HG02623 (cell line): ENCODE measurements around the gene FMNL2.

Source experiments
- ATAC-seq: cut with Tn5 transposase; IDR thresholded peaks from one replicate; pipeline ENCODE4 v1.9.1; 2021; ENCODE audit warnings: moderate library complexity; ENCODE audit not compliant: unreplicated experiment

Gene FMNL2

DNA sequence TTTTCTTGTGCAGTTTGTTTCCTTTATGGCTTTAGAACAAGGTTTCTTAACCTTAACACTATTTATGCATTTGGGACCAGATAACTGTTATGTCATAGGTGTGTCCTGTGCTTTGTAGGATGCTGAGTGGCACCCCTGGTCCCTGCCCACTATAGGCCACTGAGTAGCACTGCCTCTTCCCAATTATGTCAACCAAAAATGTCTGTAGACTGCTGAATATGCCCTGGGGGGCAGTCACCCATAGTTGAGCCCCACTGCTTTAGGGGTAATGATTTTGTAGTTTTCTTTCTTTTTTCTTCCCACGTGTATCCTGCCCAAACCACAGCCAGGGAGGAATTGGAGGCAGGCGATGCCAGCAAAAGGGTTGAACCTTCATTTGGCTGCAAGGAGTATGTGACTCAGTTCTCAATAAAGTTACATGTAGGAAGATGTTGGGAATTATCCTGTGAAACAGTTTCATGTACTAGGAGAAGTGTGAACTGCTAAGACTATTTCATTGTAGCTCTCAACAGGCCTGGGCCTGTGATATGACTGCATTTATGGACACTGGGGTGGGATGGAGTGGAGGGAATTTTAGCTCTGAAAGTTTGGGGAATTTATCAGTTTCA, 65.7 kb downstream of the FMNL2 start:
- no peak for ATAC-seq

DNA sequence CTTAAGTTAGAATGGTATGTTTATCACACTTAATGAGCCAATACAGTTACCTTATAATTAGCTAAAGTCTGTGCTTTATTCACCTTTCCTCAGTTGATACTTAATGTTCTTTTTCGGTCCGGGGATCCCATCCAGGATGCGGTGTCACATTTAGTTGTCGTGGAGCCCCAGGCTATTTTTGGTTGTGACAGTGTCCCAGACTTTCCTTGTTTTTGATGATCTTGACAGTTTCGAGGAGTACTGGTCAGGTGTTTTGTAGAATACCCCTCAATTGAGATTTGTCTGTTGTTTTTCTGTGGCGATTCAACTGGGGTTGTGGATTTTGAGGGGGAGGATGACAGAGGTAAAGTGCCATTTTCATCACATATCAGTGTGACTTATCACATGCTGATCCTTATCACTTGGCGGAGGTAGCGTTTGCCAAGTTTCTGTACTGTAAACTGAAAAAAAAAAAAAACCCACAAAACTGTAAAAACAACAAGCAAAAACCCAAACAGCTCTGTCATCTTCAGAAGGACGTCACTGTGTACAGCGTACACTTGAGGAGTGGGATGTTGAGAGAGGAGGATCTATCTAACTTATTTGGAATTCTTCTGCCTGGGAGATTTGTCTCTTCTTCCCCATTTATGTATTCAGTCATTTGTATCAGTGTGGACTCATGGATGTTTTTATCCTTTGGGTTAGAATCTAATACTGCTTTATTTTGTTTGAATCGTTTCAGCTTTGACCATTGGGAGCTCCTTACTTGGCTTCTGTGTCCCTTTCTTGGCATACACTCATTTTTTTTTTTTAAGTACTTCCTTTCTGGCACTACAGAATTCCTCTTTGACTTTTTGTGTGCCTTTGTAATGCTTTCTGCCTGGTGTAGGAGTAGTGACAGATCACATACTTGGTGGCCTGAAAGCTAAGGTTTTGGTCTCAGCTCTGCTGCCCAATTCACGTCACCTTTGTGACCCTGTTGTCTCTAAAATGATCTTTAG, 68.1 kb downstream of the FMNL2 start:
- ATAC-seq, result no peak

DNA sequence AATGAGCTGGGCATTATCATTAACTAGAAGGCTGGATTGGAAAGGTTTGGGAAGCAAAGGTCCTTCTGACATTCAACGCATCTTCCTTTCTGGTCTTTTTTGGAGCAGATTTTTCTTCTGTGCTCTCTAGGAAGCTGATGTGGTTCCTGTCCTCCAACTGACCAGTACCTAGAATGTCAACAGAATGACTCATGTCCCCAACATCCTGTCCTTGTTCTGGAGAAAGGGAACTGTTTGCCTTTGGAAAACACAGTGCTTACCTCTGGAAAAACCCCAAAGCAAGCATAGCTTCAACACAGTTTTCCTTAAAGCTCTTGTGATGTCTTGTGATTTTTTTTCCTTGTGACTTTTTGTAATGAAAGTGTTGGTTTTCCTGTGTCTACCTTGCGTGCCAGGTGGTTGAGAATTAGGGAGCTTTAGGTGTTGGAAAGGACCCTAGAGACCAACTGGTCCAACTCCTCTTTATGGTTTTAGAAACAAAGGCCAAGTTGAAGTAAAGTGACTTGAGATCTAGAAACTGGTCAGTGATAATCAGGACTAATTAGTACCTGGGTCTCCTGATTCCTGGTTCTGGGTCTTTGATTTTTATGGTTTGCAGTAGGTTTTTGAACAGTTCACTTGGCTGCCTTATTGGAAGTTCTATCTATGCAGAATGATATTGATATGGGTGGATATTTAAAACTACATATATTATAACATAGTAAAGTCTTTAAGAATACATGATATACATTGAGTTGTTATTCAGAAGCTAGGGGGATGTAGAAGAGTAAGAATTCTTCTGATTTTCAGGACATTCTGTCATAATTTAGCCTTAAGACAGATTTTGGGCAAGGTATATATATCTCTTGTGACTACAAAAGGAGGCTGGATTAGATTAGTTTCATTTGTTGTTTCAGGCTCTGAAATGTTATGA, 70.5 kb downstream of the FMNL2 start:
- no peak for ATAC-seq

DNA sequence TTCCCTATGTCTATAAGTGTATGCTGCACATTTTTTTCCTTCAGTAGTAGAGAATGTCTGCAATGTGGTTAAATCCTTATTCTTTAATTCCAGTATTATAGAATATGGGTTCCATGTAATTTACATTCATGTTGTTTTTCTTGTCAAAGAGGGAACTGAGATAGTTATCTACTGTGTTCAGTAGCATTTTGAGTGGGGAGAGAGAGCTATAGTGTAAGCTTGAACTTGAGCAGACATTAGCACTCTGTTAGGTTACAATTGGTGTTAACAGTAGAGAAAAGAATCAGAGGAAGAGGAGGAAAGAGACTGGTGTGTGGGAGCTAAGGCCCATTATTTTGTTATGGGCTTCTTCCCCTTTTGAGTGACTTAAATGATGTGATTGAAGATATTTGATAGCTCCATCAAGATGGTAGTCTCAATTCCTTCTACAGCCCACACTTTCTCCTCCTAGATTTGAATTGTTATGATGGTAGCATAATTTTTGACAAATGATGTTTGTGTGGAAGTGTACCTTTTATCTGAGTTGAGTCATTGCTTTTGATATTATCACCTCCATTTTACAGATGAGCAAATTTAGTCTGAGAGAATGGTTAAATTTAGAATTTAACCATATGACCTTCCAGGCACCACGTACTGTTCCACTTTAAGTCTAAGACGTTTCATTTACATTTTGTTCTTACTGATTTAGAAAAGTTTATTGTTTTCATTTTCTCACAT, 71.3 kb downstream of the FMNL2 start:
- ATAC-seq, result peak; percentile 44

DNA sequence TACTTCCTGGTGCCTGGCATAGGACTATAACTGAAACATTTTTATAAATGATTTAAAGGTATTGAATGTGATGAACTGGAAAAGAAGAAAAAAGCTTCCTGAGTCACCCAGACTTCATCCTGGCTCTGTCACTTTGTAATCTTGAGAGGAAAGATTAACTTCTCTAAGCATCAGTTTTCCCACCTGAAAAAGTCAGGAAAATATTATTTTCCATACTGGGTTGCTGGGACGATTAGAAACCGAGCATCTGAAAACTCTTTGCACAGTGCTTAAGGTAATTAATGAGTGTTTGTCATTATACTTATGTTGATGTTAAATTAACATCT, 71.8 kb downstream of the FMNL2 start:
- no peak for ATAC-seq

DNA sequence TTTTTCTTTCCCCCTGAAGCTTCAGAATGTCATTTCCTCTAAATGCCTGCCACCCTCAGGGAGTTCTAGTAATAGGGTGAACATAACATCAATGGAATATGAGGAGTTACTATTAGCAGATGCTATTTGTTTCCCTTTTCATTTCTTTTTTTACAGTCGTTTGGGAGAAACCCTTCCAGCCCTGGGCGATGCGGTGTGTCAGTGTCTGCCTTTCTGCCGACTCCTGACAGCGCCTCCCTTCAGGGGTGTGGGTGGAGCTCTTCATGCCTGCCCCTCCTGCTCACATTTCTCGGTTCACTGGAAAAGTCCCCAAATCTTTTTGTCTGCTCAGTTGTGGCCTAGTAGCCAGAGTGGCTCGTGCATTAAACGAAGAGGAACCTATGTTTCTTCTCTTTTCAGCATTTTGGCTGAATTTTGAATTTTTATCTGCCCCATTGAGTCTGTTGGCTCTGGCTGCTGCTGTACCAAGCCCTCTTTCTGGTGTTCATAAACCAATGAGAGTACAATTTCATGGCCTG, 72.3 kb downstream of the FMNL2 start:
- ATAC-seq, result peak; percentile 88

DNA sequence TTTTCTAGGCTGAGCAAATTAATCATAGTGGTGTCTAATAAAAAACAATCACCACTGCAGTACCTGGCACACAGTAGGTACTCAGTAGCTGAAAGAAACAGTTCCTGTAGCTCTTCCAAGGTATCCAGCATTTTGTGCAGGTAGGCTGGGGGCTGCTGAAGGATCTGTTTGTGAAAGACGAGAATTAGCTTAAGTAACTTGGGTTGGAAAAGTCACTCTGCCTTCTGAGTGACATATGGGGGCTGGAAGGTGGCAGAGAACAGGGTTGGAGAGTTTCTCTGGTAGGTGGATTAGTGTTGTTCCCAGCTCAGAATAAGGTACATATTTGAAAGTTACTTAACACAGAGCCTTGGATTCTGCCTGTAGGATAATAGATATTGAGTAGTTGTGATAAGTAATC, 72.8 kb downstream of the FMNL2 start:
- no peak for ATAC-seq

DNA sequence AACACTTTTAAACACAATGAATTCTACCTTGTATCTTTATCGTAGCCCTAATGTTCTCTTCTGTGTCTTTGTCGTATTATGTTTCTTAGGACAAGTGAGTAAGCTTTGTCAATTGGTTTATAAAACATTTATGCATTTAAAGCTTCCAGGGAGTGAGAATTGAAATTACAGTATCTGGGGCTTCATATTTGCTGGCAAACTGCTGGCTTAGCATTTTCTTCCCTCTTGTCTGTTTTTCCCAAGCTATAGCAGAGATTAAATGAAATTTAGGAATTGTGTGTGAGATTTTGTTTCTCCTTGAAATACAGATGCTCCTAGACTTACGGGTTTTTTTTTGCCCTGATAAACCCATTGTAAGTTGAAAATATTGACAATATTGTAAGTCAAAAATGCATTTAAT, 73.3 kb downstream of the FMNL2 start:
- ATAC-seq, result no peak

DNA sequence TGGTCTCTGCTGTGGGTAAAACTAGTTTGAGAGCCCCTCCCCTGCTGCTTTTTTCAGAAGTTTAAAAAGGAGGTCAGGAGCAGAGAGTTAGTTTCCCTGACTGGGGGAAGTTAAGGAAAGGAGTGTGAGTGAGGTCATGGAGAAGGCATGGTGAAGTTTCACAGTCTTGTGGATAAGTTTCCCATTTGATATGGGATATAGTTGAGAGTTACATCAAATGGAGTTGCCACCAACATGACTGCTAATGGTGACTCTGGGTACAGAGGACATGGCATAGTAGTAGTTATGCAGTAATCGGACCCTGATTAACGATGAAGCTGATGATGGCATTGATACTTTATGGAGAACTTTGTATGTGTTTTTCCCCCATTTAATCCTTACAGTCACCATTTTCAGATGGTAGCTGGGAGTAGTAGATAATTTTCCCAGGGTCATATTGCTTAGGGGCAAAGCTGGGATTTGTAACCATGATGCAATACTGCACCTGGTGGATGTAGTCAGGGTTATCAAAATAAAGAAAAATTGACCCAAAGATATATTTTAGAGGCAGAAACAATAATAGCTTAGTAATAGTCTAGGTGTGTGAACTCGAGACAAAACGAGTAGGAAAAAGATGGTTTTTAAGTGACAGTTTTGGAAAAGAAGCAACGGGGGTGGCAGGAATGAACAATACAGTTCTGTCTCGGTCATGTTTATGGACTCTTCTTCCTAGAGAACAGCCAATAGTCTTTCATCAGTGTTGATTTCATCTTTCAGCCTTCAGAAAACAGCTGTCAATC, 74.6 kb downstream of the FMNL2 start:
- ATAC-seq, result no peak

DNA sequence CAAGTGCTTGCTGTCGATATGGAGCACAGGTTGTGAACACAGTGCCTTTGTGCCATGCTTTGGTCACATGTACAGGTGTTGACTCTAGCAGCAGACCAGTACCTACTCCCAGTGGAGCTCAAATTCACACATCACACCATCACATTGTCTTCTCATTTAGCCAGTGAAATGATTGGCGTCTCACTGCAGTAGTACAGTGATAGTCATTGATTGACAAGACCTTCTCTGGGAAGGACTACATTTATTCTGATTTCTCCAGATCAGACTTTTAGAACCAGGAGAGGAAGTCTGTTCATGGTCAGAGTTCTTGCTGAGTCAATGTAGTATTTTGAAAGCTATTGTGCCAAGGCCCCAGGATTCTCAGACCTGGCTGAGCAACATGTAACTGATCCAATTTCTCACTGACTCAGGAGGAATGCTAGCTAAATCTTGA, 75.2 kb downstream of the FMNL2 start:
- ATAC-seq, result no peak

DNA sequence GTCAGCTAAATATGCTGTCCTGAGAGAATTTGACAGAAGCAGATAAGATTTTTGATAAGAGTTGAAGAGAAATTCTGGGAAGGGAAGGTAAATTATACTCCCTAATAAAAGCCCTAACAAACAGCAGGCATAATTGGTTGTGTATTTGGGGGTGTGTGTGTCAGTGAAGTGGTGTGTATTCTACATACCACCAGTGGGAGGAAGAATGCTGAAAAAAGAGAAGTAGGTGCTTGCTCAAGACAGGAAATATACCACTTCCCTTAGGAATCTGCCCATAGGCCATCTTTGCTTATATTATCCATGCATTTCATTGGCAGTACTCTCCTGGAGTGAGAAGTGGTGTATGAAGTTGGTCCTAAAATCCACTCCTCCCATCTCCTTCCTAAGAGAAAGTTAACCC, 76.2 kb downstream of the FMNL2 start:
- no peak for ATAC-seq

DNA sequence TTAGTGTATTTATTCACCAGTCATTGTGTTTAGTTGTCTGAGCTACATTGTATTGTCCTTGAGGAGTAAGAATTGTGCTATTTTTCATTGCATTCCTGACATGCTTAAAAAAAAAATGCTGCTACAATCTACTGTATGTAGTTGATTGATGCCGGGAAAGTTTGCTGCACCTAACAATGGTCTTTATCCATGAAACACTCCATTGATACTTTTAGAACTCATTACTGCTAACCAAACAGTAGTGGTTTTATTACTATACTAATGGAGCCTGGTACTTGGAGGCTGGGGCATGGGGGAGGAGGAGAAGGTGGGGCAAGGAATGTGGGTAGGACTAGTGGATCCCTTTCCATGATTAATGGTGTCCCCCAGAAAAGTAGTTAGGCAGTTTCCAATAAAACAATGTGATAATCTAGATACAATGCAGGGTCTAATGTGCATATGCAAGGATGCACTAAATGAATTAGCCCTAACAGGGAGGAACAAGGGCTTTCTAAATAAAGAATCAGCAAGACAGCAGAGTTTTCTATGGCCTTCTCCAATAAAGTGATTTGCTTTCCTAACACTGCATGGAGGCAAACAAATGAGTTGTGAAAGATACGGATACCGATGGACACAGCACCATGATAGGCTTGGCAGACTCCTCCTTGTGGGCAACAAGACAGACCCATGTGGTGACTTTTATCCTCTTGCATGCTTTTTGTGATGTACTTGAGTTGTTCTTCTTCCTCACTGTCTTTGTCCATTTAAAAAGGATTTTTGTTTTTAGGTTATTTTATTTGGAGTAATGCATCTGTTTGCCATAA, 78.5 kb downstream of the FMNL2 start:
- ATAC-seq, result no peak

DNA sequence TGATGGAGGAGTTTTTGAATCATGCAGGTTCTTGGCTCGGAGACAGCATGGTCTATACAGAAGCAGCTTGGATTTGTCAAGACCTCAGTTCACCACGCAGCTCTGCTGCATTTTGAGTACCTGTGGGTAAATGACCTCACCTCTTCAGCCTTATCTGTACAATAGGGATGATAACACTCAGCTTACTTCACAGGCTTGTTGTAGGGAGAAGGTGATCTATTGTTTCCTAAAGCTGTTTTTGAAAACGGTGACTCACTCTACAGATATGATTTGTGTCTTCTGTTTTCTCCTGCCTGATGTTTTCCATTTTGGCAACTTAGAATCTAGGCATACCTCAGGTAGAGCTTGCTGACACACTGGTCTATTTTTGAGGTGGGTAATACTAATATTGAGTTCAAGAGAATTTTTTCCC, 80.3 kb downstream of the FMNL2 start:
- no peak for ATAC-seq

DNA sequence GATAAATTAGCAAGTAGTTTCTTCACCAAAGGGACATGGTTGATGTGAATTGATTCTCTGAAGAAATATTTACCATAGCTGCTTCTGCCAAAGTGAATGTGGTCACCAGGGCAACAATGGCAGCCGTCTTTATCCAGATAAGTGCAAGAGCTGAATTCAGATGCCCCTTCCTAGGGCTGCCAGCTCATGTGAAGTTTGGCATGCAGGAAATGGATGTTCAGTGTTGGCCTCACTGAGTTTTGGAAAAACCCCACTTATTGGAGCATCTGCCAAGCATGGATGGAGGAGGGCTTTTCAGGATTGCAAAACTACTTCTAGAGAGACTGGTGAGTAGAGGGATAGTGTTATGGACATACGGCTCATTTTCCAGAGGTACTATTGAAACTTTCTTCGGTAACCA, 80.8 kb downstream of the FMNL2 start:
- no peak for ATAC-seq

DNA sequence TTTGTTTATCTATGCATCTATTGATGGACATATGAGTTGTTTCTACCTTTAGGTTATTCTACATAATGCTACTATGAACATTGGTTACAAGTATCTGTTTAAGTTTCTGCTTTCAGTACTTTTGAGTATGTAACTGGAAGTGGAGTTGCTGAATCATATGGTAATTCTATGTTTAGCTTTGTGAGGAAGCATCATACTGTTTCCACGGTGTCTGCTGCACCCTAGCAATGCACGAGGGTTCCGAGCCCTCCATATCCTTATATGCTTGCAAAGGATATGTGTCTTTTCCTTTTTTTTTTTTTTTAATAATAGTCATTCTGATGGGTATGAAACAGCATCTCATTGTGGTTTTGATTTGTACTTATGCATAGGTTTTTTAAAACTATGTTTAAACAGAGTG, 83.7 kb downstream of the FMNL2 start:
- ATAC-seq, result no peak

DNA sequence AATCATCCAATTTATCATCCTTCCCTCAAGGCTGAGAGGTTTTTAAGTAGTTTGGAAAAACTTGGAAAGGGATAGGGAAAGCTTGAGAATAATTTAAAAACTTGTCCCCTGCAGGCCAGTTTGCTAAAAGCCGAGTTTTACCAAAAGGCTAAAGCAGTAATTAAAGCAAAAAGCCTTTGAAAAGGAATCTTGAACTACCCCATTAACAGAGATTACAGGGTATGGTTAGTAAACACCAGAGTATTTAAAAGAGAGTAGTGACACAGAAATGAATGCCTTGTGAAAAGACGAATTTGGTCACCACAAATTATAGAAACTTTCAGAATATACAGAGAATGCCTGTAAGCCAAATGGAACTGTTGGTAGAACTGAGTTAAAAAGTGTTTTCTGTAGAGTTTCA, 85.0 kb downstream of the FMNL2 start:
- no peak for ATAC-seq

DNA sequence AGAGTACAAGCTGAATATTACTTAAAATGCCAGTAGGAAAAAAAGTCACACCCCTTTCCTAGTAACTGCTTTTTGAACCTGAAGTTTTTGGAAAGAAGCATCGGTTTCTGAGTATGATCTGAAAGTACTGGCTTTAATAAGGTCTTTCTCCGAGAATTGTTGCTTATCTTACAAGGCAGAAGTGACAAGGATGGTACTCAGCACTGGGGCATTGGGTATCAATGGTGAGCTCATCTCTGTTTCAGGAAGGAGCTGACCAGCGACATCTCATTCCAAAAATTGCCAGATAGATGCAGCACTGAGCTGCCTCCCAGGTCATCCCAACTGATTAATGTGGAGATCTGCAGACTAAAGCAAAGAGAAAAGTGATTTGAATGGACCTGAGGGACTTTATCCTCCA, 85.4 kb downstream of the FMNL2 start:
- ATAC-seq, result no peak

DNA sequence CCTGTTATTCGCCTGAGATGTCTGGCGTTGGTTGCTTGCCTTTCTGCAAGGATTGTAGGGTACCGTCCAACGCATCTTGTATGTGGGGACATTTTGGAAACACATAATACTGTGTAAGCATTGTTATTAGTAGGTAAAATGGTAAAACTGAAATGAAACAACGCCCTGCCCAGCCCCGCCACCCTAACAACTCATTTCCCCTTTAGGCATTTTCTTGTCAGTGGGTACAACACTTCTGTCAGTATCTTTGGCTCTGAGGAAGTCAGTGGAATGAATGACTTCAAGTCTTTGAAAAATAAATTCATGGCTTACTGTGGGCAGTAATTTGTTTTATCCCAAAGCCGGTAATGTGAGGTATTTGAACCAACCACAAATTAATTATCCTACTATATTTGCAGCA, 86.0 kb downstream of the FMNL2 start:
- ATAC-seq, result no peak
